GM12801 (cell line): ENCODE results near the gene DGUOK.

ENCODE experiments used
- TF ChIP-seq, protein P1 (sequence below): IDR thresholded peaks from one replicate; pipeline ENCODE4 v1.5.1; 2011; ENCODE audit warnings: control low read depth; ENCODE audit not compliant: insufficient read length; ENCODE audit errors: extremely low read depth

Gene DGUOK

DNA sequence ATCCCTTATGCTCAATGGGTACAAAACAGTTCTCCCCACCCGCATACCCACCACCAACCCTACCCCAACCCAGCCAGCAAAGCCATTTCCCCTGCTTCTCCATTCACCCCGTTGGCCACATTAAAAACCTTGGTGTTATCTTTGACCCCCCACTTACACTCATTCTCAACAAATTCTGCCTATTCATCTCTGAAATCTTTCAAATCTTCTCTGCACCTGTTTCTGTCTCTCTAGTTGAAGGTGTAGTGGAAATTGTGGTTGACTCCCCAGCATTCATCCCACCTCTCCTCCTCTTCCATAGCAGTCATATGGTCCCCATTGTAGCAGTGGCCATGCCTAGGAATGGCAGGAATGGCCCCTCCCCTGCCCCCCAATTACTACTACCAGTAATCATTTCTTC lies 37.5 kb downstream of the DGUOK start:
- TF ChIP-seq, protein P1, sequence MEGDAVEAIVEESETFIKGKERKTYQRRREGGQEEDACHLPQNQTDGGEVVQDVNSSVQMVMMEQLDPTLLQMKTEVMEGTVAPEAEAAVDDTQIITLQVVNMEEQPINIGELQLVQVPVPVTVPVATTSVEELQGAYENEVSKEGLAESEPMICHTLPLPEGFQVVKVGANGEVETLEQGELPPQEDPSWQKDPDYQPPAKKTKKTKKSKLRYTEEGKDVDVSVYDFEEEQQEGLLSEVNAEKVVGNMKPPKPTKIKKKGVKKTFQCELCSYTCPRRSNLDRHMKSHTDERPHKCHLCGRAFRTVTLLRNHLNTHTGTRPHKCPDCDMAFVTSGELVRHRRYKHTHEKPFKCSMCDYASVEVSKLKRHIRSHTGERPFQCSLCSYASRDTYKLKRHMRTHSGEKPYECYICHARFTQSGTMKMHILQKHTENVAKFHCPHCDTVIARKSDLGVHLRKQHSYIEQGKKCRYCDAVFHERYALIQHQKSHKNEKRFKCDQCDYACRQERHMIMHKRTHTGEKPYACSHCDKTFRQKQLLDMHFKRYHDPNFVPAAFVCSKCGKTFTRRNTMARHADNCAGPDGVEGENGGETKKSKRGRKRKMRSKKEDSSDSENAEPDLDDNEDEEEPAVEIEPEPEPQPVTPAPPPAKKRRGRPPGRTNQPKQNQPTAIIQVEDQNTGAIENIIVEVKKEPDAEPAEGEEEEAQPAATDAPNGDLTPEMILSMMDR: no peak

DNA sequence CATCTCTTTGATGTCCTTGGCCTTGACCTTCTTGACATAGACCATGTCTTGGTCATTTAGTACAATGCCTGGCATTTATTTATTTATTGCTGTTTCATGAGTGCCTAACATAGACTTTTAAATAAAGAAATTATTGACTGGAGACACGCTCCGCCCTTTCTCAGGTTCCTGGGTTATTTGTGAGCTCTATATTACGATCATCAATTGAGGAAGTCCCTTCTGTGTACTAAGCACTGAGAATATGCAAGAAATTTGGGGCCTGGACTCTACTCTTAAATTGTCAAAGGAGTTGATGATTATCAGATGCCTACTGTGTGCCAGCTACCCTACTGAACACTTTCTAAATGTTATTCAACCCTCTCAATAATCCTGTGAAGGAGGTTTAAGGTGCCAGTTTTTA lies 38.4 kb downstream of the DGUOK start:
- TF ChIP-seq, protein P1: no peak

DNA sequence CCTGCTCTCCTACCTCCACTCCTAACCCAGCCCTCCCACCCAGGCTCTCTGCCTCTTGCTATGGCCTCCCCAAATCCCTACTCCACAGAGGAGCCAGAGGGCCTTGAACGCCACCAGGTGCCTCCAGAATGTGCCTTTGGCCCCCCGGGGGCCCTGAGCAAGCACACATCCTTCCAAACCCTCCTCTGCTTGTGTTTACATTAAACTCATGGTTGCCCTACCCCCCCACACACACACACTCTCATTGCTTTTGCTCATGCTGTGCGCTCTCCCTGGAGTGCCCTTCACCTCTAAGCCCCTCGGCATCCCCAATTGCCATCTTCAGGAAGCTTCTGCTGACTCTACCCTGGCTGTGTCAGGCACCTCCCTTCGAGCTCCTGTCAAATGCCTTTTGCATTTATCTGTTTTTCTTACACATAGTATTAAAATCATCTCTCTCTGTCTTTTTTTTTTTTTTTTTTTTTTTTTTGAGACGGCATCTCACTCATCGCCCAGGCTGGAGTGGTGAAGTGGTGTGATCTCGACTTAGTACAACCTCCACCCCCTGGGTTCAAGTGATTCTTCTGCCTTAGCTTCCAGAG lies 41.8 kb downstream of the DGUOK start:
- TF ChIP-seq, protein P1: no peak

DNA sequence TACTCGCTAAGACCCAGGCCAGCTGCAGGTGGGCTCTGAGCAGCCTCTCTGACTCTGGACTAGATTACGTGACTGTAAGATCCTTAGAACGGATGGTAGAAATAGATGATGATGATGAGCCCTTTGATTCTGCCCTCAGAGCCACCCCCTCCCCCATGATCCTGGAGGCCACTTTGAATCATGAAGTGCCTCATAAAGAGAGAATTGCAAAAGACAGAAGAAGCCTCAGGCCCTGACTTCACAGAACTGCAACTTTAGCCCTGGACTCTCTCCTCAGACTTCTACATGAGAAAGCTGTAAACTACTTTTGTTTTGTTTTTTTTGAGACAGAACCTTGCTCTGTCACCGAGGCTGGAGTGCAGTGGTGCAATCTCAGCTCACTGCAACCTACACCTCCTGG lies 42.7 kb downstream of the DGUOK start:
- TF ChIP-seq, protein P1: no peak

DNA sequence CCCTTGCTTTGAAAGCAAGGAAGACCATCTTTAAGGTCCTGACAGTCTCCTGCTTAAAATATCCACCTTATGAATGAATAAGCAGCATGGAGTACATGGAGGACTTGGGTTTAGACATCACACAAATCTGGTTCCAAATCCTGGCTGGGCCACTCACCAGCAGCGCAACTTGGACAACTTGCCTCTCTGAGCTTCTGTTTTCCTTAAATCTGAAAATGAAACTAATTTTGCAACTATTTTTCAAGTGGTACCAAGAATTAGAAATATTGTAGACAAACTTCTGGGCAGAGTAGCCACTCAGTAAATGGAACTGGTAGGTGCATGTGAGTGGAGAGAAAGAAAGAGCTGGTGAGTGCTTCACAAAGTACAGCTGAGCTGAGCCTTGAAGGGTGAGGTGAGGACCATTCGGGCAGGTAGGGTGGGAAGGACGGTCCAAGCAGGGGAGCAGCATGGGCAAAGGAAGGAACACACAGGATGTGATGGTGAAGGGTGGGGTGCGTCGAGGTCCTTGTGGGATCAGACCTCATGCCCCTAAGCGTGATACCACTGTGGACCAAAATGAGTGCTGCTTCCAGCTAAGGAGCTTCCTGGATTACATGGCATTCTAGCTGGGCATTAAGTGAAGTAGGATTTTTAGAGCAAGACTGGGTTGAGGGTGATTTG lies 43.6 kb downstream of the DGUOK start:
- TF ChIP-seq, protein P1: no peak

DNA sequence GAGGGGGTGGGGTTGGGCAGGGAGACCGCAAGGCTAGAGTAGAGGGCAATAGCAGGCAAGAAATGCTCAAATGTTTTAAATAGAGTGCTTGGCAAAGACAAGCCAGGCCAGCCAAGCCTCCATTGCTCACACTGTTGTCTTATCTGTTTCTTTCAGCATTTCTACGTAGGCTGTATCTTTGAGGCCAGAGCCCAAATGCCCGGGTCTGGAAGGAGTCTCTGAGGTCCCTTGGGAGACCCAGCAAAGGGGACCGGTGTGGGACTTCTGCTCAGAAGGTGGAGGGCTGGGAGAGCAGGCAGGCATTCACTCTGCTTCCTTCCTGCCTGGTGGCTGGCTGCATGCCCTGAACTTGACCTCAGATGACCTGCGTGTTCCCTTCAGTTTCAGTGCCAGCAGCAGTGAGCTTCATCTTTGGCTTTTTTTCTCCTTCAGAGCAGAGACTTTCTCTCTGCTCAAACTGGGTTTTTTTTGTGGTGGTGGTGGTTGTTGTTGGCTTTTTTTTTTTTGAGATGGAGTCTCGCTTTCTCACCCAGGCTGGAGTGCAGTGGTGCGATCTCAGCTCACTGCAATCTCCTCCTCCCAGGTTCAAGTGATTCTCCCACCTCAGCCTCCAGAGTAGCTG lies 44.3 kb downstream of the DGUOK start:
- TF ChIP-seq, protein P1: no peak

DNA sequence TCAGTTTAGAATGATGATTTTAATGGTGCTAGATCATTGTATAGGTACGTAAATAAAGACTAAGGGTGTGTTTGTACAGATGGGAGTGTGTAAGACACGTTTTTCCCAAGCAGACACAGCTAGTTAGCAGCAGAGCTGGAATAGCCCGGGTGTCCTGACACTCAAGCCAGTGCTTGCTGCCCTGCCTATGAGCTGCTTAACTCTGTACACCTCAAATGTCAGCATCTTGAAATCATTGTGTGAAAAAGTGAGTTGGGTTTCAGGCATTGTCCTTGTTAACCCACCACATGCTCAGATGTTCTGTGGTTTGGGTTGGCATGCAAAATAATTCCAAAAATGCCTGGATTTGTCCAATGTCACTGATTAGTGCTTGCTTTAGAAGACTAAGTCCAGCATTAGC lies 45.0 kb downstream of the DGUOK start:
- TF ChIP-seq, protein P1: no peak
